Glutamatergic neuron (in vitro differentiated cells): Measurements from ENCODE around the gene GGA1. TPM values are rescaled to one million over a fixed set of nuclear protein-coding genes. Genes with fewer than 3 reads are reported as not detected.

ENCODE experiments used
- DNase-seq: peaks from one replicate; pipeline ENCODE4 v3.0.0; 2022
- H3K27ac Mint-ChIP-seq: one replicate; pipeline ENCODE4 v1.8.0; 2020; ENCODE audit warnings: mild to moderate bottlenecking, mixed read lengths, inconsistent platforms; ENCODE audit not compliant: unreplicated experiment
- H3K27me3 Mint-ChIP-seq: one replicate; pipeline ENCODE4 v1.8.0; 2020; ENCODE audit warnings: mild to moderate bottlenecking, moderate library complexity, mixed read lengths, inconsistent platforms; ENCODE audit not compliant: unreplicated experiment
- H3K36me3 Mint-ChIP-seq: one replicate; pipeline ENCODE4 v1.8.0; 2020; ENCODE audit warnings: mild to moderate bottlenecking, mixed read lengths, inconsistent platforms; ENCODE audit not compliant: unreplicated experiment
- H3K4me1 Mint-ChIP-seq: one replicate; pipeline ENCODE4 v1.8.0; 2020; ENCODE audit warnings: mild to moderate bottlenecking, low read depth, mixed read lengths, inconsistent platforms; ENCODE audit not compliant: unreplicated experiment
- H3K4me3 Mint-ChIP-seq: one replicate; pipeline ENCODE4 v1.8.0; 2020; ENCODE audit warnings: mild to moderate bottlenecking, mixed read lengths, inconsistent platforms; ENCODE audit not compliant: unreplicated experiment
- H3K9me3 Mint-ChIP-seq: one replicate; pipeline ENCODE4 v1.8.0; 2020; ENCODE audit warnings: mild to moderate bottlenecking, moderate library complexity, mixed read lengths, inconsistent platforms; ENCODE audit not compliant: unreplicated experiment
- total RNA-seq: library from RNA; stranded (reverse); fragmentation: NEBNext Ultra II Directional; extraction: Animal tissue kit (Norgen Biotek cat#: 25700); gene quantifications from one replicate; pipeline ENCODE4 v1.2.1, GENCODE V29; 2021; ENCODE audit not compliant: unreplicated experiment
- TF ChIP-seq, protein P1 (sequence below): fragments of 200-600 bp; sonication (generic); IDR thresholded peaks from one replicate; pipeline ENCODE4 v1.5.0; 2021; ENCODE audit not compliant: partially characterized antibody, unreplicated experiment

Gene GGA1
- total RNA-seq, 1 donor from 2014 or later = 104 TPM

DNA sequence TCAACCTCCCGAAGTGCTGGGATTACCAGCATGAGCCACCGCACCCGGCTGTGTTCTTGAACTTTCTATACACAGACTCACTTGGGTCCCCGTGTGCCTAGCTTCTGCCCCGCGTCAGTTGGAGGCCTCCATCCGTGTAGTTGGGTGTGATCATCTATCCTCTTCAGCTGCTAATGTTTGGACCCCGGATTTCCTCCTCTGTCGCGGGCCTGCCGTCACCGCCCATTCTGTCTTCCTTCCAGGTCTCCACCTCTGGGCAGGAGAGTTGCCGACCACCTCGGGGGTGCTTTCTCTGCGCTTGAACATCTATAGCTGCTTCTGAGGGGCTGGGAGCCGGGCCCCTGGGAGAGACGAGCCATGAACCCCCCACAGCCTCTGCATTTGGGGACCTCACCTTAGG, 42.8 kb upstream of the GGA1 start:
- Mint-ChIP-seq H3K27ac (no peak overlapping the region), H3K4me3 (no peak overlapping the region), H3K36me3 (no peaks in the 10 kb centered on the region), H3K9me3 (peaks cover 5% of the 10 kb centered on the region), H3K4me1 (peaks cover 2% of the 10 kb centered on the region), H3K27me3 (peaks cover 9% of the 10 kb centered on the region)
- DNase-seq = no peak
- TF ChIP-seq, protein P1, sequence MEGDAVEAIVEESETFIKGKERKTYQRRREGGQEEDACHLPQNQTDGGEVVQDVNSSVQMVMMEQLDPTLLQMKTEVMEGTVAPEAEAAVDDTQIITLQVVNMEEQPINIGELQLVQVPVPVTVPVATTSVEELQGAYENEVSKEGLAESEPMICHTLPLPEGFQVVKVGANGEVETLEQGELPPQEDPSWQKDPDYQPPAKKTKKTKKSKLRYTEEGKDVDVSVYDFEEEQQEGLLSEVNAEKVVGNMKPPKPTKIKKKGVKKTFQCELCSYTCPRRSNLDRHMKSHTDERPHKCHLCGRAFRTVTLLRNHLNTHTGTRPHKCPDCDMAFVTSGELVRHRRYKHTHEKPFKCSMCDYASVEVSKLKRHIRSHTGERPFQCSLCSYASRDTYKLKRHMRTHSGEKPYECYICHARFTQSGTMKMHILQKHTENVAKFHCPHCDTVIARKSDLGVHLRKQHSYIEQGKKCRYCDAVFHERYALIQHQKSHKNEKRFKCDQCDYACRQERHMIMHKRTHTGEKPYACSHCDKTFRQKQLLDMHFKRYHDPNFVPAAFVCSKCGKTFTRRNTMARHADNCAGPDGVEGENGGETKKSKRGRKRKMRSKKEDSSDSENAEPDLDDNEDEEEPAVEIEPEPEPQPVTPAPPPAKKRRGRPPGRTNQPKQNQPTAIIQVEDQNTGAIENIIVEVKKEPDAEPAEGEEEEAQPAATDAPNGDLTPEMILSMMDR = no peak

GRCh38 chr22:37566329-37566837, 42.3 kb upstream of the GGA1 start:
- DNase-seq = no peak
- H3K4me3 Mint-ChIP-seq = no peak overlapping the region

DNA sequence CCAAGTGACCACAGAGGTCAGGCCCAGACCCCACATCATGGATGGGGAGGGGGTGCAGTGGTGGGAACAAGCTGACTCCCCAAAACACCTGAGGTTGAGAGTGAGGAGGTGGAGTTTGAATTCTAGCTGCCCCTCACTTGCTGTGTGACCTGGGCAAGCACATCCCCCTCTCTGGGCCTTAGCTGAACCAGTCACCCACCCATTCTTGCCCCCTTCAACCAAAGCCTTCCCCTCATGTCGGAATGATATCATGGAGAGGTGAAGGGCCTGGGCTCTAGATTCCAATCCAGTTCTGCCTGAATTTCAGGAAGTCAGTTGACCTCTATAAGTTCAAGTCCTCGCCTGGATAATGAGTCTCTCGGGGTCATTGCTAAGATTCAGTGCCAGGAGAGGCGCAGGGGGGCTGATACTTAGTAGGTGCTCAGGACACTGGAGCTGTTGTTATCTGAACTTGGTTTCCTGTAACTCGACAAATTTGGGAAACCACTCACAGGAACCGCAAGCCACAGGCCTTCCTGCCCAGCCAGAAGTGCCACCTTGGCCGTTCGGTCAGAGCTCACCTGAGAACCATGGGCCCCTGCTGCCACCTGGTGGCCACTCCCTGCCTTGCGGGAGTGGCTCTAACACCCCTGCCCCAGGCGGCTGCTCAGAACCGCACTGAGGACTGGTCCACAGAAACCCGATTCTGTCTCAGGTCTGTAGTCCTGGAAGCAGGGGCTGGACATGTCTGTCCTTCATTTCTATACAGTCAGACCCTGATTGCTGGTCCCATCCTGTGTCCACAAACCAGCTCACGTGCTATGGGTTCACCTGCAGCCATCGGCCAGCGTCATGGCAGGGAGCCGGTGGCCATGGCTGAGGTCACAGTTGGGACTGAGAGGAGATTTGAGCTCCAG, 41.5 kb upstream of the GGA1 start:
- H3K4me3 Mint-ChIP-seq = no peak overlapping the region
- H3K36me3 Mint-ChIP-seq = no peaks in the 10 kb centered on the region
- peaks cover under 1% of the 10 kb centered on the region for H3K9me3 Mint-ChIP-seq
- H3K4me1 Mint-ChIP-seq = no peaks in the 10 kb centered on the region
- TF ChIP-seq, protein P1 = peak; percentile 97
- peaks cover 5% of the 10 kb centered on the region for H3K27me3 Mint-ChIP-seq
- H3K27ac Mint-ChIP-seq = no peak overlapping the region
- peak; percentile 85 for DNase-seq

More at GRCh38 chr22:37566329-37566837, 42.3 kb upstream of the GGA1 start:
- Mint-ChIP-seq H3K4me1 (peaks cover 2% of the 10 kb centered on the region), H3K27me3 (peaks cover 9% of the 10 kb centered on the region), H3K9me3 (peaks cover 5% of the 10 kb centered on the region), H3K36me3 (no peaks in the 10 kb centered on the region), H3K27ac (no peak overlapping the region)
- TF ChIP-seq, protein P1 = no peak

DNA sequence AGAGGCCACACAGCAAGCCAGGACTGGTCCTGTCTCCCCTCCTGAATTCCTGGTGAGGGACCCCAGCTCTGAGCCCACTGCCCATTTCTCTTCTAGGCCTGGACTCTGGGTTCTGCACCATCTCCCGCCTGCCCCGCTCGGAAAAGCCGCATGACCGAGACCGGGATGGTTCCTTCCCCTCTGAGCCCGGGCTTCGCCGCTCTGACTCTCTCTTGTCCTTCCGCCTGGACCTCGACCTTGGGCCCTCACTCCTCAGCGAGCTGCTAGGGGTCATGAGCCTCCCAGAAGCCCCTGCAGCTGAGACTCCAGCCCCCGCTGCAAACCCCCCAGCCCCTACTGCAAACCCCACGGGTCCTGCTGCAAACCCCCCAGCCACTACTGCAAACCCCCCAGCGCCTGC, 40.6 kb upstream of the GGA1 start:
- TF ChIP-seq, protein P1 = no peak
- Mint-ChIP-seq H3K36me3 (no peaks in the 10 kb centered on the region), H3K4me1 (no peaks in the 10 kb centered on the region), H3K27me3 (peaks cover 5% of the 10 kb centered on the region), H3K27ac (no peak overlapping the region), H3K4me3 (no peak overlapping the region), H3K9me3 (no peaks in the 10 kb centered on the region)
- DNase-seq = no peak

DNA sequence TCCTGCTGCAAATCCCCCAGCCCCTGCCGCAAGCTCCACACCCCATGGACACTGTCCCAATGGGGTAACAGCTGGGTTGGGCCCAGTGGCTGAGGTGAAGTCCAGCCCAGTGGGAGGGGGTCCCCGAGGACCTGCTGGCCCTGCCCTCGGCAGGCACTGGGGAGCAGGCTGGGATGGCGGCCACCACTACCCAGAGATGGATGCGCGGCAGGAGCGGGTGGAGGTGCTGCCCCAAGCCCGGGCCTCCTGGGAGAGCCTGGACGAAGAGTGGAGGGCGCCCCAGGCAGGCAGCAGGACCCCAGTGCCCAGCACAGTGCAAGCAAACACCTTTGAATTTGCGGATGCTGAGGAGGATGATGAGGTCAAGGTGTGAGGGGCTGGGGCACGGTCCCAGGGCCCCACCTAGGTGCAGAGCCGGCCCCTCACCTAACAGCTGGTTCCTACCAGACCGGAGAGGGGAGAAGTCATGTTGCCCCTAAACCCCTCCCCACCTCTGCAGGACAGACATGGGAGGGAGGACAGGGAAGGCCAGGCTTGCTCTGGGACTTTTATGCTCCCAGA, 40.1 kb upstream of the GGA1 start:
- no peaks in the 10 kb centered on the region for H3K36me3 Mint-ChIP-seq
- H3K27me3 Mint-ChIP-seq = peaks cover 5% of the 10 kb centered on the region
- no peak overlapping the region for H3K4me3 Mint-ChIP-seq
- TF ChIP-seq, protein P1 = no peak
- no peaks in the 10 kb centered on the region for H3K4me1 Mint-ChIP-seq
- H3K9me3 Mint-ChIP-seq = no peaks in the 10 kb centered on the region
- no peak overlapping the region for H3K27ac Mint-ChIP-seq
- DNase-seq = no peak
